HepG2 (cell line): ENCODE data around the gene B3GAT3. TPM values are rescaled to one million over a fixed set of nuclear protein-coding genes. Genes with fewer than 3 reads are reported as not detected.

ENCODE experiments used
- HMG20B ChIP-seq: conservative IDR thresholded peaks from 2 replicates; pipeline ENCODE4 v1.6.1; 2016; ENCODE audit warnings: missing genetic modification reagents, missing compliant biosample characterization
- KDM3A ChIP-seq: IDR thresholded peaks from 2 replicates; pipeline ENCODE4 v1.6.1; 2018; ENCODE audit warnings: low read depth, missing compliant biosample characterization
- NFIB ChIP-seq: sonication (generic); formaldehyde crosslinking; IDR thresholded peaks from 2 replicates; pipeline ENCODE4 v1.9.0; 2021; ENCODE audit warnings: missing genetic modification reagents, mild to moderate bottlenecking, borderline replicate concordance
- POLR2AphosphoS2 ChIP-seq: IDR thresholded peaks from 2 replicates; pipeline ENCODE4 v1.6.1; 2011; ENCODE audit warnings: low read depth, low read length, improper control_type of control experiment
- RFXAP ChIP-seq: sonication (generic); formaldehyde crosslinking; IDR thresholded peaks from 2 replicates; pipeline ENCODE4 v1.4.0; 2020; ENCODE audit warnings: missing genetic modification reagents, borderline replicate concordance
- SALL1 ChIP-seq: sonication (generic); formaldehyde crosslinking; IDR thresholded peaks from 2 replicates; pipeline ENCODE4 v1.8.0; 2022; ENCODE audit warnings: mild to moderate bottlenecking, missing genetic modification reagents
- SIX4 ChIP-seq: sonication (generic); formaldehyde crosslinking; IDR thresholded peaks from 2 replicates; pipeline ENCODE4 v1.4.0; 2020; ENCODE audit warnings: missing genetic modification reagents
- SKIL ChIP-seq: sonication (generic); formaldehyde crosslinking; IDR thresholded peaks from 2 replicates; pipeline ENCODE4 v1.8.0; 2022; ENCODE audit warnings: missing genetic modification reagents, mild to moderate bottlenecking, moderate library complexity, borderline replicate concordance
- SMYD3 ChIP-seq: sonication (generic); formaldehyde crosslinking; IDR thresholded peaks from 2 replicates; pipeline ENCODE4 v1.8.1; 2023; ENCODE audit warnings: mild to moderate bottlenecking, missing genetic modification reagents
- TIGD3 ChIP-seq: sonication (generic); formaldehyde crosslinking; IDR thresholded peaks from 2 replicates; pipeline ENCODE4 v1.5.1; 2020; ENCODE audit warnings: mild to moderate bottlenecking, missing genetic modification reagents, borderline replicate concordance
- WIZ ChIP-seq: sonication (generic); formaldehyde crosslinking; IDR thresholded peaks from 2 replicates; pipeline ENCODE4 v1.5.1; 2020; ENCODE audit warnings: mild to moderate bottlenecking, missing genetic modification reagents
- ZMYM2 ChIP-seq: sonication (generic); formaldehyde crosslinking; IDR thresholded peaks from 2 replicates; pipeline ENCODE4 v1.8.0; 2022; ENCODE audit warnings: mild to moderate bottlenecking, missing genetic modification reagents
- ZNF232 ChIP-seq: sonication (generic); formaldehyde crosslinking; IDR thresholded peaks from 2 replicates; pipeline ENCODE4 v1.4.0; 2020; ENCODE audit warnings: missing genetic modification reagents, borderline replicate concordance
- ZNF362 ChIP-seq: sonication (generic); formaldehyde crosslinking; IDR thresholded peaks from 2 replicates; pipeline ENCODE4 v1.4.0; 2020; ENCODE audit warnings: missing genetic modification reagents, mild to moderate bottlenecking, borderline replicate concordance
- ZNF44 ChIP-seq: sonication (generic); formaldehyde crosslinking; IDR thresholded peaks from 2 replicates; pipeline ENCODE4 v1.5.1; 2020; ENCODE audit warnings: mild to moderate bottlenecking, missing genetic modification reagents
- ZNF552 ChIP-seq: sonication (generic); formaldehyde crosslinking; IDR thresholded peaks from 2 replicates; pipeline ENCODE4 v1.9.0; 2022; ENCODE audit warnings: missing genetic modification reagents, mild to moderate bottlenecking, borderline replicate concordance
- ZNF800 ChIP-seq: sonication (generic); formaldehyde crosslinking; IDR thresholded peaks from 2 replicates; pipeline ENCODE4 v1.4.0; 2020; ENCODE audit warnings: missing genetic modification reagents
- polyA plus RNA-seq, 8 experiments: library from polyadenylated mRNA; depleted of rRNA in 3 of 8; stranded (reverse) in 7 of 8; unstranded in 1 of 8; fragments of >200 nt; fragmentation: Illumina TruSeq in 4 of 8; extraction: Trizol in 4 of 8; gene quantifications; 2 replicates each; pipeline versions ENCODE4 v1.2.1 to v1.2.3, GENCODE V29; 2011 to 2016; ENCODE audit warnings: low read depth in 4 of 8, missing spikeins in 1 of 8, mixed read lengths in 1 of 8; ENCODE audit not compliant: insufficient read depth in 1 of 8
- total RNA-seq, 5 experiments: library from RNA; depleted of rRNA; stranded (reverse); fragments of >200 nt; fragmentation: Illumina TruSeq; extraction: Trizol; gene quantifications; 2 replicates each; pipeline ENCODE4 v1.2.3, GENCODE V29; 2016; ENCODE audit warnings: low read depth in 1 of 5
- TF ChIP-seq, protein P1 (sequence below), 2 experiments: sonication (generic) in 1 of 2; formaldehyde crosslinking in 1 of 2; IDR thresholded peaks; 2 replicates each; pipeline versions ENCODE4 v1.5.1 to v1.6.1; 2011 to 2020; ENCODE audit warnings: borderline replicate concordance in 1 of 2, low read depth in 1 of 2, low read length in 1 of 2, mild to moderate bottlenecking in 1 of 2, missing genetic modification reagents in 1 of 2, moderate library complexity in 1 of 2
- TF ChIP-seq, protein P2 (sequence below): sonication (generic); formaldehyde crosslinking; IDR thresholded peaks from 2 replicates; pipeline ENCODE4 v1.4.0; 2020; ENCODE audit warnings: mild to moderate bottlenecking, missing genetic modification reagents

B3GAT3 gene
- total and polyA plus RNA-seq, 2 of the 13 experiments (the other 11 are each of a cell fraction or from before 2014, with no cell fraction given) = 21.3 to 26.1 TPM

- no peak for TF ChIP-seq NFIB (CRISPR knock-in tag)
- peak; percentile 15 for TF ChIP-seq SIX4 (CRISPR knock-in tag)
- TF ChIP-seq TIGD3 (CRISPR knock-in tag) = no peak
- peak; percentile 66 for TF ChIP-seq SALL1 (CRISPR knock-in tag)
- TF ChIP-seq SKIL (CRISPR knock-in tag) = no peak
- TF ChIP-seq ZNF44 (CRISPR knock-in tag) = no peak
- no peak for TF ChIP-seq SMYD3 (CRISPR knock-in tag)
- no peak for TF ChIP-seq HMG20B (CRISPR knock-in tag)
- no peak for TF ChIP-seq WIZ (CRISPR knock-in tag)
- TF ChIP-seq, protein P1, sequence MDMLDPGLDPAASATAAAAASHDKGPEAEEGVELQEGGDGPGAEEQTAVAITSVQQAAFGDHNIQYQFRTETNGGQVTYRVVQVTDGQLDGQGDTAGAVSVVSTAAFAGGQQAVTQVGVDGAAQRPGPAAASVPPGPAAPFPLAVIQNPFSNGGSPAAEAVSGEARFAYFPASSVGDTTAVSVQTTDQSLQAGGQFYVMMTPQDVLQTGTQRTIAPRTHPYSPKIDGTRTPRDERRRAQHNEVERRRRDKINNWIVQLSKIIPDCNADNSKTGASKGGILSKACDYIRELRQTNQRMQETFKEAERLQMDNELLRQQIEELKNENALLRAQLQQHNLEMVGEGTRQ (IDR thresholded peaks at IDR 0.05; ENCODE audit: low read depth, low read length) = no peak
- TF ChIP-seq, protein P1 (CRISPR knock-in tag; IDR thresholded peaks at IDR 0.05; ENCODE audit: borderline replicate concordance) = no peak
- no peak for TF ChIP-seq KDM3A (CRISPR knock-in tag)
- TF ChIP-seq RFXAP (CRISPR knock-in tag) = no peak
- TF ChIP-seq ZNF552 (CRISPR knock-in tag) = no peak
- no peak; the same call in 1 of the 2 replicates for TF ChIP-seq ZNF232 (CRISPR knock-in tag)
- TF ChIP-seq POLR2AphosphoS2 = no peak
- peak; percentile 24; the same call in 1 of the 2 replicates for TF ChIP-seq ZNF362 (CRISPR knock-in tag)
- TF ChIP-seq, protein P2, sequence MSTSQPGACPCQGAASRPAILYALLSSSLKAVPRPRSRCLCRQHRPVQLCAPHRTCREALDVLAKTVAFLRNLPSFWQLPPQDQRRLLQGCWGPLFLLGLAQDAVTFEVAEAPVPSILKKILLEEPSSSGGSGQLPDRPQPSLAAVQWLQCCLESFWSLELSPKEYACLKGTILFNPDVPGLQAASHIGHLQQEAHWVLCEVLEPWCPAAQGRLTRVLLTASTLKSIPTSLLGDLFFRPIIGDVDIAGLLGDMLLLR = no peak
- 0 out of 2 replicates have a peak, but pooled peaks have one; percentile 29 for TF ChIP-seq ZMYM2 (CRISPR knock-in tag)
- TF ChIP-seq ZNF800 (CRISPR knock-in tag) = peak; percentile 35; the same call in 1 of the 2 replicates
Measured at GRCh38 chr11:62573592-62574362, 48.0 kb downstream of the B3GAT3 start, which contains the start of gene EEF1G (continued).
